ENCODE measurements around the gene ACLY.
A peak's percentile ranks its signal among the peaks of the same experiment; 100 is the strongest.
"Not testable (repeated sequence)": the region's sequence is repeated elsewhere in the genome, so short reads cannot be mapped to it uniquely, and the experiment has no call there.

Gene ACLY

DNA sequence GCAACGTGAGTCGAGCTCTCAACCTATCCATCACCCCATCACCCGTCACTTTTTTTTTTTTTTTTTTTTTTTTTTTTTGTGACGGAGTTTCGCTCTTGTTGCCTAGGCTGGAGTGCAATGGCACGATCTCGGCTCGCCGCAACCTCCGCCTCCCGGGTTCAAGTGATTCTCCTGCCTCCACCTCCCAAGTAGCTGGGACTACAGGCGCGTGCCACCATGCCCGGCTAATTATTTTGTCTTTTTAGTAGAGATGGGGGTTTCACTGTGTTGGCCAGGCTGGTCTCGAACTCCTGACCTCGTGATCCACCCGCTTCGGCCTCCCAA lies 12.0 kb upstream of the ACLY start:
- H3K4me3 Mint-ChIP-seq = peak overlapping the region; percentile 87
- H3K27me3 Mint-ChIP-seq, H3K36me3 Mint-ChIP-seq, DNase-seq, H3K9me3 Mint-ChIP-seq: not testable (repeated sequence)
- H3K4me1 Mint-ChIP-seq = peaks cover 60% of the 10 kb centered on the region
- H3K27ac Mint-ChIP-seq = peak overlapping the region; percentile 92
- CTCF ChIA-PET = interaction anchor here (1.0 to 1.5 kb wide), 6 partner anchors 9 to 87 kb away, joined by 3 to 4 read pairs (median 4); partner anchors contain the start of genes ACLY, CNP and DNAJC7

- CTCF ChIA-PET = interaction anchor here (1.0 to 1.5 kb wide), 6 partner anchors 9 to 88 kb away, joined by 3 to 4 read pairs (median 4); partner anchors contain the start of genes ACLY, CNP and DNAJC7
Observed at GRCh38 chr17:41930009-41930832, 11.5 kb upstream of the ACLY start, which contains the start of gene ODAD4. ODAD4 (plus strand) TSS chr17:41930617; CDS start chr17:41930724, 107 bp downstream.

GRCh38 chr17:41928693-41929251 lies 10.0 kb upstream of the ACLY start:
- Mint-ChIP-seq H3K27ac (peak overlapping the region; percentile 92), H3K9me3 (no peaks in the 10 kb centered on the region), H3K36me3 (peaks cover 10% of the 10 kb centered on the region), H3K4me3 (peak overlapping the region; percentile 87), H3K4me1 (peaks cover 58% of the 10 kb centered on the region), H3K27me3 (no peaks in the 10 kb centered on the region)
- CTCF ChIA-PET = interaction anchor here (0.9 to 2.0 kb wide), 3 partner anchors 29 to 34 kb away, joined by 3 to 6 read pairs (median 4); no protein-coding TSS in a partner anchor
- DNase-seq = no peak

More at GRCh38 chr17:41930009-41930832, 11.5 kb upstream of the ACLY start, which contains the start of gene ODAD4:
- peaks cover 9% of the 10 kb centered on the region for H3K36me3 Mint-ChIP-seq
- H3K4me1 Mint-ChIP-seq = peaks cover 63% of the 10 kb centered on the region
- H3K27ac Mint-ChIP-seq = peak within 1 kb of the TSS; percentile 92
- no peaks in the 10 kb centered on the region for H3K27me3 Mint-ChIP-seq
- H3K4me3 Mint-ChIP-seq = peak within 1 kb of the TSS; percentile 87
- no peaks in the 10 kb centered on the region for H3K9me3 Mint-ChIP-seq
- peak; percentile 98 for DNase-seq

DNA sequence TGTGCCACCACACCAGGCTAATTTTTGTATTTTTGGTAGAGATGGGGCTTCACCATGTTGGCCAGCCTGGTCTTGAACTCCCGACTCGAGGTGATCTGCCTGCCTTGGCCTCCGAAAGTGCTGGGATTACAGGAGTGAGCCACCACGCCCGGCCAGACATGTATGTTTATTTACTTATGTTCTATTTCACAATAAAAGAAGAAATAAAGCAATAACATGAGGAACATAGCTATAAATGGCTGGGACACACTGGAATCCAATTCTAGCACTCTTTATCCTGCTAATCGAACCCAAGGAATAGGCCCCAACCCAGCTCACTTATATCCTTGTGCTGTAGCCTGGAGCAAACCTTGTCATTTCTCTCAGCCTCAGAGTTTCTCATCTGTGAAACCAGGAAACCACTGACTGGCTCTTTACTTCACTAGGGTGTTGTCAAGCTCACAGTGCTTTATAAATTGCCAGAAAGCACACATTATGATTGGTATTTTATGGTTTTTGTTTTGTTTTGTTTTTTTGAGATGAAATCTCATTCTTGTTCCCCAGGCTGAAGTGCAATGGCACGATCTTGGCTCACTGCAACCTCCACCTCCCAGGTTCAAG lies 7.3 kb upstream of the ACLY start:
- no peak for DNase-seq
- Mint-ChIP-seq H3K9me3 (no peaks in the 10 kb centered on the region), H3K4me3 (no peak overlapping the region), H3K4me1 (peaks cover 33% of the 10 kb centered on the region), H3K27me3 (no peaks in the 10 kb centered on the region), H3K27ac (peak overlapping the region; percentile 62), H3K36me3 (peaks cover 10% of the 10 kb centered on the region)
- CTCF ChIA-PET = interaction anchor here (0.9 kb wide), 1 partner anchor 27 kb away, joined by 3 read pairs; no protein-coding TSS in a partner anchor

GRCh38 chr17:41920580-41920955 lies 1.8 kb upstream of the ACLY start:
- CTCF ChIA-PET = no interaction called here
- Mint-ChIP-seq H3K36me3 (peaks cover 10% of the 10 kb centered on the region), H3K4me1 (peaks cover 34% of the 10 kb centered on the region), H3K27me3 (no peaks in the 10 kb centered on the region), H3K4me3 (no peak overlapping the region), H3K27ac (no peak overlapping the region), H3K9me3 (no peaks in the 10 kb centered on the region)
- no peak for DNase-seq

GRCh38 chr17:41919840-41920579 lies 1.3 kb upstream of the ACLY start:
- peak overlapping the region; percentile 95 for H3K4me3 Mint-ChIP-seq
- H3K9me3 Mint-ChIP-seq = no peaks in the 10 kb centered on the region
- DNase-seq = no peak
- H3K4me1 Mint-ChIP-seq = peaks cover 37% of the 10 kb centered on the region
- H3K36me3 Mint-ChIP-seq = peaks cover 11% of the 10 kb centered on the region
- peak overlapping the region; percentile 70 for H3K27ac Mint-ChIP-seq
- H3K27me3 Mint-ChIP-seq = no peaks in the 10 kb centered on the region
- CTCF ChIA-PET = no interaction called here

GRCh38 chr17:41919165-41919817 lies 540 bp upstream of the ACLY start:
- CTCF ChIA-PET = interaction anchor here (0.8 kb wide), 1 partner anchor 11 kb away, joined by 3 read pairs; the partner anchor contains the start of gene ODAD4
- Mint-ChIP-seq H3K27ac (peak overlapping the region; percentile 90), H3K9me3 (no peaks in the 10 kb centered on the region), H3K27me3 (no peaks in the 10 kb centered on the region), H3K4me3 (peak overlapping the region; percentile 95), H3K36me3 (peaks cover 10% of the 10 kb centered on the region), H3K4me1 (peaks cover 43% of the 10 kb centered on the region)
- DNase-seq = no peak

DNA sequence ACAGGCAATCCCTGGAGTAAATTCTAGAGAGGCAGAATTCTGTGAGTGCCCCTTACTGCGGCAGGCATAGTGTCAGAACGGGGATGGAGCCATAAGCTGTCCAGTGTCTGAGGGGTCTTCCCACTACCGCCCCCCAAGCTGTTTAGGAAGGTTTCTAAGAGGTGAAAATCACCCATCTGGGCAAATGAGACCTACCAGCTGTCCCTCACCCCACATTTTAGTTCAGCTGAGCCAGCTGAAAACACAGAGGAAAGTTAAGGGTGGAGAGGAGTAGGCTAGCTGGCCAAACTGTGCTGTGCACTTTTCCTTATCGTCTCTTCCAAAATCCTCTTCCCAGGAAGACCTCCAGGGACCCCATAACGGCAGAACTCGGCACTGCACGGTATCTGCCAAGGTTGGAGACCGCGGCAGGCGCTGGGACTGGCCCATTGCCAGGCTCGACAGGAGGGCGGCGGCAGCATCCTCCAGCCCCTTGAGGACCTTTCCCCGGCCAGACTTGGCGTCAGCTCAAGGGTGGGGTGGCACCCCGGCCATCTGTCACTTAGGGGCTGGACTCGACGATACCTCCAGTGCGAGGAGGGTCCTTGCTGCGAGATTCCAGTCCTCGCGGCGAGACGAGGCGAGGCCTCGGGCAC lies 955 bp downstream of the ACLY start:
- CTCF ChIA-PET = interaction anchor here (1.2 to 2.1 kb wide), 3 partner anchors 42 to 106 kb away, joined by 3 to 6 read pairs (median 5); partner anchors contain the start of gene P3H4
- peak; percentile 54 for DNase-seq
- Mint-ChIP-seq H3K4me3 (peak overlapping the region; percentile 95), H3K36me3 (peaks cover 21% of the 10 kb centered on the region), H3K4me1 (peaks cover 50% of the 10 kb centered on the region), H3K9me3 (no peaks in the 10 kb centered on the region), H3K27ac (peak overlapping the region; percentile 90), H3K27me3 (no peaks in the 10 kb centered on the region)

GRCh38 chr17:41917192-41917591 lies 1.6 kb downstream of the ACLY start:
- Mint-ChIP-seq H3K27me3 (no peaks in the 10 kb centered on the region), H3K4me1 (peaks cover 48% of the 10 kb centered on the region), H3K4me3 (peak overlapping the region; percentile 95), H3K27ac (peak overlapping the region; percentile 90), H3K9me3 (no peaks in the 10 kb centered on the region), H3K36me3 (peaks cover 27% of the 10 kb centered on the region)
- no peak for DNase-seq
- CTCF ChIA-PET = interaction anchor here (1.7 to 2.1 kb wide), 2 partner anchors 43 to 48 kb away, joined by 5 to 6 read pairs; no protein-coding TSS in a partner anchor

DNA sequence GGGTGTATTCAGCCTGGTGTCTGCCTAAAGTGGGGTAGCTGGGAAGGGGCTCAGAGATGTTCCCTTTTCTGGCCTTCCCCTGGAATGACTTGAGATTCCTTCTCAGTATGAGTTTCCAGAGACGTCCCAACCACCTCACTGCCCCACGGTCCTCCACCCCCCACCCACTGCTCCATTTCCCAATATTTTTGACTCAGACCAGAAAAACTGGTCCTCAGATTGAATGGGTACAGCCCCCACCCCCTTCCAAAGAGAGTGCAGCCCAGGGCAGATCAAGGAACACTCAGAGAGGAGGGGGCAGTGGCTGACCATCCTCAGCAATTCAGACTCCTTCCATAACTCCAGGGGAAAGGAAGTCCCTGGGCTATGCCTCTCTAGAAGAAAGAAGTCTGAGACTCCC lies 3.2 kb downstream of the ACLY start:
- no peak for DNase-seq
- CTCF ChIA-PET = no interaction called here
- peaks cover 38% of the 10 kb centered on the region for H3K36me3 Mint-ChIP-seq
- peaks cover 48% of the 10 kb centered on the region for H3K4me1 Mint-ChIP-seq
- peak overlapping the region; percentile 31 for H3K4me3 Mint-ChIP-seq
- no peaks in the 10 kb centered on the region for H3K9me3 Mint-ChIP-seq
- no peak overlapping the region for H3K27ac Mint-ChIP-seq
- no peaks in the 10 kb centered on the region for H3K27me3 Mint-ChIP-seq

DNA sequence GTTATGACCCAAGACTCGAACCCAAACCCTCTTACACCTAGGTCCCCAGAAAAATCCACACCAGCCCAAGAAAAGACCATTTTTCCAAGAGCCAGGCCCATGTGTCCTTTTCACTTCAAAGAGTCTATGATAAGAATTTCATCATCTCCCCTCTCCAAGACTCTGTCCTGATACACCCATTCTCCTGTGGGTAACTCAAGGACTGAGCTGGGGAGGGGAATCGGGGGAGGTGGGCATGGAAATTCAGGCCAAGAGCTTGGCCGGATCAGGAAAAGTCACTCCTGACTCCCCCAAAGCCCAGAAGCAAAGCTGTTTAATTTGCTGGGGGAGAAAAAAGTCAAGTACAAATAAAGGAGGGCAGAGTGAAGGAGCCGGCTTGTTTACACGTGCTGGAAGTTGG lies 3.7 kb downstream of the ACLY start:
- Mint-ChIP-seq H3K4me1 (peaks cover 45% of the 10 kb centered on the region), H3K4me3 (no peak overlapping the region), H3K27ac (no peak overlapping the region), H3K9me3 (no peaks in the 10 kb centered on the region), H3K27me3 (no peaks in the 10 kb centered on the region), H3K36me3 (peaks cover 43% of the 10 kb centered on the region)
- CTCF ChIA-PET = no interaction called here
- no peak for DNase-seq

- H3K36me3 Mint-ChIP-seq = peaks cover 48% of the 10 kb centered on the region
- no peak for DNase-seq
- H3K9me3 Mint-ChIP-seq = no peaks in the 10 kb centered on the region
- no peak overlapping the region for H3K4me3 Mint-ChIP-seq
- CTCF ChIA-PET = no interaction called here
- peak overlapping the region; percentile 29 for H3K27ac Mint-ChIP-seq
- H3K27me3 Mint-ChIP-seq = no peaks in the 10 kb centered on the region
- peaks cover 38% of the 10 kb centered on the region for H3K4me1 Mint-ChIP-seq
Observed at GRCh38 chr17:41914358-41914766, 4.4 kb downstream of the ACLY start.

DNA sequence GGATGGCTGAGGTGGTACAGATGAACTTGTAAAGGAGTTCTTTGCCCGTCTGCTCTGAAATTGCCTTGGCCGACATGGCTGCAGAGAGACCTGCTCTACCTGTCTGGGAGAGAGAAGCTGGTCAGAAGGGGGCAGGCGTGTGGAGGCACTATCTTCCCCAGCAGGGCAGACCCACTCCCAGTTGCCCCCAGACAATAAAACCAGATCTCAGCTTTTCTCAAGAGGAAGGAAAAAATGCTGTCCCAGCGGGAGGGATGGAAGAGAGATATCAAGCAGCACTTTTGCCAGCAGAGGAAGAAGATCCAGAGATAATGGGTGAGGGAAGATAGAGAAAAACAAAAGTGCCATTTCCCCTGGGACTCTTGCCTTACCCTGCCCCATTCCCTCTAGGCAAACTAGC lies 5.0 kb downstream of the ACLY start:
- H3K9me3 Mint-ChIP-seq = no peaks in the 10 kb centered on the region
- DNase-seq = no peak
- no peaks in the 10 kb centered on the region for H3K27me3 Mint-ChIP-seq
- CTCF ChIA-PET = no interaction called here
- H3K4me1 Mint-ChIP-seq = peaks cover 37% of the 10 kb centered on the region
- peaks cover 50% of the 10 kb centered on the region for H3K36me3 Mint-ChIP-seq
- no peak overlapping the region for H3K4me3 Mint-ChIP-seq
- no peak overlapping the region for H3K27ac Mint-ChIP-seq

Measured in activated naive CD4-positive, alpha-beta T cell treated with anti-CD3 and anti-CD28 coated beads, Interleukin-2, amount 10 ng/mL, durations not matched to agents 7 days and 5 days (primary cell).